DMS153 treated with DMSO at 0.1 percent for 48 hours (cell line): ENCODE data around the gene DDX6.
"Not testable (repeated sequence)": the region's sequence is repeated elsewhere in the genome, so short reads cannot be mapped to it uniquely, and the experiment has no call there.

Source experiments
- DNase-seq: peaks from one replicate; lab custom pipeline; 2025; ENCODE audit not compliant: unreplicated experiment; lab: John Stamatoyannopoulos, UW

Gene DDX6

GRCh38 chr11:118791961-118792569, 1.1 kb upstream of the DDX6 start:
- no peak for DNase-seq

GRCh38 chr11:118790357-118791110, 430 bp downstream of the DDX6 start:
- DNase-seq = peak; percentile 45

- DNase-seq = no peak
These were observed 1.2 kb downstream of the DDX6 start for GRCh38 chr11:118789501-118790356.

GRCh38 chr11:118786657-118787056, 4.3 kb downstream of the DDX6 start:
- DNase-seq = no peak

DNA sequence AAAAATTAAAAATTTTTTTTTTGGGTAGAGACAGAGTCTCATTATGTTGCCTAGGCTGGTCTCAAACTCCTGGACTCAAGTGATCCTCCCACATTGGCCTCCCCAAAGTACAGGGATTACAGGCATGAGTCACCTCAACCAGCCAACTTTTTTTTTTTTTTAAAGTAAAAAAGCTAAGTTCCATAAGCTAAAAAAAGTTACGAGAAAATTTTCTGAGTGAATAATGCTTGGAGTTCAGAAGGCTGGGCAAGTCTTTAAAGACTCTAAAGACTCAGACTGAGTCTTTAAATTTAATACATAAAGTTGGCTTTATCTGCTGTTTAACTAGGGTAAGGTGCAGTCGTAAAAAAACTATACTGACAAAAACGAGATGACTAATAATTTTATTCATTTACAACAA, 5.6 kb downstream of the DDX6 start:
- DNase-seq = no peak

DNA sequence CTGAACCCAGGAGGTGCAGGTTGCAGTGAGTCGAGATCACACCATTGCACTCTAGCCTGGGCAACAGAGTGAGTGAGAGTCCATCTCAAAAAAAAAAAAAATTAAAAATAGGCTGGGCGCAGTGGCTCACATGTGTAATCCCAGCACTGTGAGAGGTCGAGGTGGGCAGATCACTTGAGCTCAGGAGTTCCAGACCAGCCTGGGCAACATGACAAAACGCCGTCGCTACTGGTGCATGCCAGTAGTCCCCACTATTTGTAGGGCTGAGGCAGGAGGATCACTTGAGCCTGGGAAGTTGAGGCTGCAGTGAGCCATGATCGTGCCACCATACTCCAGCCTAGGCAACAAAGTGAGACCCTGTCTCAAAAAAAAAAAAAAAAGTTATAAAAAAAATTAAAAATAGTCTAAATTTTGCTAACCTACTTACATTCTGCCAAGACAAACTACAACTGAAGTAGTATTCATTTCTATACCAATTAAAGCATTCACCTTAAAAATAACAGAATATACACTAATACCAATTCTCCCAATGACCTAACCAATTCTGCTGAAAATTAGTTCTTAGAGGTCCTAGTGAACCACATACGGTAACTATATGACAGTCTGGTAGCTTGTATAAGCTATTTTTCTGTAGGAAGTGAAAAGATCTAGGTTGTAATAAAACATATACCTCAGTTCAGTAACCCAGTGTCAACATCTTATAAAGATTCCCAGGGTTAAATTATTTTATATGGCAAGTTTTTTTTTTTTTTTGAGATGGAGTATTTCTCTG, 7.1 kb downstream of the DDX6 start:
- DNase-seq = no peak

GRCh38 chr11:118783324-118783723, 7.6 kb downstream of the DDX6 start:
- not testable (repeated sequence) for DNase-seq

DNA sequence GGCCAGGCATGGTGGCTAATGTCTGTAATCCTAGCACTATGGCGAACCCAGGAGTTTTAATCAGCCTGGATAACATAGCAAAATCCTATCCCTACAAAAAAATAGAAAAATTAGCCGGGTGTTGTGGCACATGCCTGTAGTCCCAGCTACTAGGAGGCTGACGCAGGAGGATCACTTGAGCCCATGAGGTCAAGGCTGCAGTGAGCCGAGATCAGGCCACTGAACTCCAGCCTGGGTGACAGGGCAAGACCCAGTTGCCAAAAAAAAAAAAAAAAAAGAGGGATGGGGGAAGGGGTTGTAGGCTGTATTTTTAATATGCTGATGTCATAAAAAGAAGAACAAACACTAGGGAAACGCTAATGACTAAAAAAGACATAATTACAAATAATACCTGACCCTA, 12.1 kb downstream of the DDX6 start:
- no peak for DNase-seq

GRCh38 chr11:118774032-118774431, 16.9 kb downstream of the DDX6 start:
- no peak for DNase-seq

DNA sequence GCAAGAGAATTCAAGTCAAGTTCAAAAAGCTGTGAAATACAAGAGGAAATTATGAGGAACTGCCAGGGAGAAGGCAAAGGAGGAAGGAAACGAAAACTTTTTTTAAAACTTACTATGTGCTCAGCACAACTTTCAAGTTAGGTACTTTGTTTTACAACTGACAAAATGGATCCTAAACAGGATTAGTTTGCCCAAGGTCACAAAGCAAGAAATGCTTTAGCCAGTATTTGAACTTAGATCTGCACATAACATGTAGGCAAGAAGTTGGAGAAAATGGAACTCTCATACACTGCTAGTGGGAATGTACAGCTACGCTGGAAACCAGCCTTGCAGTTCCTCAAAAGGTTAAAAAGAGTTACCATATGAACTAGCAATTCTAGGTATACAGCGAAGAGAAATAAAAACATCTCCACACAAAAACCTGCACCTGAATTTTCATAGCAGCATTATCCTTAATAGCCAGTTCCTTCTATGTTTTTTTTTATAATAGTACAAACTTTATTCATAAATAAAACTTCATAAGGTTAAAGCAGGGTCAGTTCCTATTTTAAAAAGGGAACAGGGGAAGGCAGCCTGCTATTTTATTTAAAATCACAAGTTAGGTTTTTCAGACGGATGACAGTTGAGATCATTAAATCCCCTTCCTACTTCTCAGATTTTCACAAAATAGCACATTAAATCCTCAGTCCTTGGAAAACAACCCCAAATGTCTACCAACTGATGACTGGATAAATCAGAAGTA, 19.2 kb downstream of the DDX6 start:
- no peak for DNase-seq

GRCh38 chr11:118768690-118769089, 22.3 kb downstream of the DDX6 start:
- DNase-seq = no peak

DNA sequence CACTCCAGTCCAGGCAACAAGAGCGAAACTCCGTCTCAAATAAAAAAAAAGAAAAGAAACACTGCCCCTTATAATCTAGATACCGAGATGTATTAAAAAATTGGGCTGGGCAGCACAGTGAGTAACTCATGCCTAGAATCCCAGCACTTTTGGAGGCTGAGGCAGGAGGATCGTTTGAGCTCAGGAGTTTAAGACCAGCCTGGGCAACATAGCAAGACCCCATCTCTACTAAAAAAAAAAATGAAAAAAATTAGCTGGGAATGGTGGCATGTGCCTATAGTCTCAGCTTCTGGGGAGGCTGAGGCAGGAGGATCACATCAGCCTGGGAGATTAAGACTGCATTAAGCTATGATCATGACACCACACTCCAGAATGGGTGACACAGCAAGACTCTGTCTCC, 24.9 kb downstream of the DDX6 start:
- DNase-seq = no peak

DNA sequence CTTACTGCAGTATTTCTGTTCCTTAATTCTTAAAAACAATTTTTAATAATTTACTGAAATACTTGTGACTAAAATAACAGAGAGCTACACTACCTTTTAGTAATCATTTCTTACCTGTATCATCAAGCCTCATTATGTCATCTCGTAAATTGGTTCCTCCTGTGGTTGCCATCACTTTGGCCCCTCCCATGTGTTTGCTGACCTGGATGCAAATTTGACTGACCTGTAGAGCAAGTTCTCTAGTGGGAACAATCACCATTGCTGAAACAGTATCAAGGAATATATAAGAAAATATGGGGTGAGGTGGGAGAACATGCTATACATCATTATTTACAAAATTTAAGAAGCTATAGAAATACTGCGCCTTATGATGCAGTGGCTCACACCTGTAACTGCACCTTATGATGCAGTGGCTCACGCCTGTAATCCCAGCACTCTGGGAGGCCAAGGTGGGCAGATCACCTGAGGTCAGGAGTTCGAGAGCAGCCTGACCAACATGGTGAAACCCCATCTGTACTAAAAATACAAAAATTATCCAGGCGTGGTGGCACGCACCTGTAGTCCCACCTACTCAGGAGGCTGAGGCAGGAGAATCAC, 25.8 kb downstream of the DDX6 start:
- DNase-seq = not testable (repeated sequence)

- DNase-seq = no peak
These were observed 27.9 kb downstream of the DDX6 start for GRCh38 chr11:118763041-118763440.

- DNase-seq = not testable (repeated sequence)
These were observed 29.0 kb downstream of the DDX6 start for GRCh38 chr11:118761981-118762380.

GRCh38 chr11:118757876-118758399, 33.0 kb downstream of the DDX6 start:
- no peak for DNase-seq

DNA sequence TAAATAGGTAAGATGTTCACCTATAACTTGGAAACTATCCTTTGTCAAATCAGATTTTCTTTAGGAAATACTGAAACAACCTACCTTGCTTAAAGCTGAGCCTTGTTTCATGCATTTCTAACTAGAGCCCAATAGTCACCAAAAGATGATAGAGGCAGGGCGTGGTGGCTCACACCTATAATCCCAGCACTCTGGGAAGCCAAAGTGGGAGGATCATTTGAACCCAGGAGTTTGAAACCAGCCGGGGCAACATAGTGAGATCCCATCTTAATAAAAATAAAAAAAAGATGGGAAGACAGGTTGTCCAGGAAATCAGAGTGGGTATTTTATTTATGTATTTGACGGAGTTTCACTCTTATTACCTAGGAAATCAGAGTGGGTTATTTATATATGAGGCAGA, 38.3 kb downstream of the DDX6 start:
- no peak for DNase-seq

GRCh38 chr11:118749429-118749828, 41.5 kb downstream of the DDX6 start:
- DNase-seq = no peak

DNA sequence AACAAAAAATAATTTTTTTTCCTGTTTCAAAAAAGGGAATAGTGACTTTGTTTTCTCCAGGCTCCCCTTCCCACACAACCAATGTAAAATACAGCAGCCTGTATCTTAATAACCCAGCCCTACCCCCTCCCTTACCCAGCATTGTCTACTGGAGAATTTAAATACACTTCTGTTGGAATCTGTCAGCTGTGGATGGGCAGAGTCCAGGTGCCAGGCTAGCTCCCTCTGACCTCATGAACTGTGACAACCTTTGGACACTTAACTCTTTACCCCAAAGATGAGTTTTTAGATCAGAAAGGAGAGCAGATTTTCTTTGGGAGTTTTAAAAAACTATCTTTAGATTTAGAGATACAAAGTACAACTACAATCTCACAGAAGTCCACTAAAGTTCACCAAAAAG, 42.9 kb downstream of the DDX6 start:
- no peak for DNase-seq
